WTC11 (cell line): Measurements from ENCODE around the gene ZNF285.
"Not testable (repeated sequence)": the region's sequence is repeated elsewhere in the genome, so short reads cannot be mapped to it uniquely, and the experiment has no call there.

Experiments
- CTCF ChIP-seq: fragments of 200-600 bp; IDR thresholded peaks from 2 replicates; pipeline ENCODE4 v1.8.0; 2022; ENCODE audit warnings: antibody characterized with exemption
- FOXK1 ChIP-seq: sonication (generic); formaldehyde crosslinking; IDR thresholded peaks from 2 replicates; pipeline ENCODE4 v1.8.0; 2022; ENCODE audit warnings: mild to moderate bottlenecking, moderate library complexity, missing genetic modification reagents
- SP1 ChIP-seq: sonication (generic); formaldehyde crosslinking; conservative IDR thresholded peaks from 2 replicates; pipeline ENCODE4 v1.8.1; 2022; ENCODE audit warnings: missing genetic modification reagents
- TCF7 ChIP-seq: sonication (generic); formaldehyde crosslinking; IDR thresholded peaks from 2 replicates; pipeline ENCODE4 v1.8.0; 2022; ENCODE audit warnings: mild to moderate bottlenecking, low read depth, missing genetic modification reagents, moderate library complexity
- TEAD4 ChIP-seq: sonication (generic); formaldehyde crosslinking; IDR thresholded peaks from 2 replicates; pipeline ENCODE4 v1.8.0; 2022; ENCODE audit warnings: mild to moderate bottlenecking, missing genetic modification reagents
- TP53 ChIP-seq: sonication (generic); formaldehyde crosslinking; IDR thresholded peaks from 2 replicates; pipeline ENCODE4 v1.8.1; 2023; ENCODE audit warnings: mild to moderate bottlenecking, missing genetic modification reagents
- ZNF138 ChIP-seq: sonication (generic); formaldehyde crosslinking; conservative IDR thresholded peaks from 2 replicates; pipeline ENCODE4 v1.8.1; 2022; ENCODE audit warnings: mild to moderate bottlenecking, moderate library complexity, missing genetic modification reagents
- ZNF232 ChIP-seq: sonication (generic); formaldehyde crosslinking; IDR thresholded peaks from 2 replicates; pipeline ENCODE4 v1.8.0; 2022; ENCODE audit warnings: mild to moderate bottlenecking, missing genetic modification reagents
- ZNF532 ChIP-seq: fragments of 250-450 bp; sonication (Bioruptor Pico); IDR thresholded peaks from 2 replicates; pipeline ENCODE4 v1.9.0; 2021; ENCODE audit warnings: mild to moderate bottlenecking, borderline replicate concordance
- TF ChIP-seq, protein P1 (sequence below): sonication (generic); formaldehyde crosslinking; IDR thresholded peaks from 2 replicates; pipeline ENCODE4 v1.8.0; 2022; ENCODE audit warnings: mild to moderate bottlenecking, missing genetic modification reagents
- TF ChIP-seq, protein P2 (sequence below): sonication (generic); formaldehyde crosslinking; conservative IDR thresholded peaks from 2 replicates; pipeline ENCODE4 v1.8.1; 2022; ENCODE audit warnings: mild to moderate bottlenecking, missing genetic modification reagents
- TF ChIP-seq, protein P3 (sequence below): sonication (generic); formaldehyde crosslinking; IDR thresholded peaks from 2 replicates; pipeline ENCODE4 v1.8.1; 2023; ENCODE audit warnings: mild to moderate bottlenecking, missing genetic modification reagents, moderate library complexity

DNA sequence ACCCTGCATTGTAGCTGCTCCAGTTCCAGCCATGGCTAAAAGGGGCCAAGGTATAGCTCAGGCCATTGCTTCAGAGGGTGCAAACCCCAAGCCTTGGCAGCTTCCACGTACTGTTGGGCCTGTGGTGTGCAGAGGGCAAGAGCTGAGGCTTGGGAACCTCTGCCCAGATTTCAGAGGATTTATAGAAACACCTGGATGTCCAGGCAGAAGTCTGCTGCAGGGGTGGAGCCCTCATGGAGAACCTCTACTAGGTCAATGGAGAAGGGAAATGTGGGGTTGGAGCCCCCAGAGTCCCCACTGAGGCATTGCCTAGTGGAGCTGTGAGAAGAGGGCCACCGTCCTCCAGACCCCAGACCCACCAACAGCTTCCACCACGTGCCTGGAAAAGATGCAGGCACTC lies 66.8 kb downstream of the ZNF285 start:
- not testable (repeated sequence) for TF ChIP-seq CTCF; FOXK1; SP1 (CRISPR knock-in tag); TP53 (CRISPR knock-in tag); TCF7 (CRISPR knock-in tag); ZNF532; TEAD4 (CRISPR knock-in tag); ZNF138; ZNF232
- TF ChIP-seq, protein P1, sequence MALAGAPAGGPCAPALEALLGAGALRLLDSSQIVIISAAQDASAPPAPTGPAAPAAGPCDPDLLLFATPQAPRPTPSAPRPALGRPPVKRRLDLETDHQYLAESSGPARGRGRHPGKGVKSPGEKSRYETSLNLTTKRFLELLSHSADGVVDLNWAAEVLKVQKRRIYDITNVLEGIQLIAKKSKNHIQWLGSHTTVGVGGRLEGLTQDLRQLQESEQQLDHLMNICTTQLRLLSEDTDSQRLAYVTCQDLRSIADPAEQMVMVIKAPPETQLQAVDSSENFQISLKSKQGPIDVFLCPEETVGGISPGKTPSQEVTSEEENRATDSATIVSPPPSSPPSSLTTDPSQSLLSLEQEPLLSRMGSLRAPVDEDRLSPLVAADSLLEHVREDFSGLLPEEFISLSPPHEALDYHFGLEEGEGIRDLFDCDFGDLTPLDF (CRISPR knock-in tag), result not testable (repeated sequence)
- TF ChIP-seq, protein P2, sequence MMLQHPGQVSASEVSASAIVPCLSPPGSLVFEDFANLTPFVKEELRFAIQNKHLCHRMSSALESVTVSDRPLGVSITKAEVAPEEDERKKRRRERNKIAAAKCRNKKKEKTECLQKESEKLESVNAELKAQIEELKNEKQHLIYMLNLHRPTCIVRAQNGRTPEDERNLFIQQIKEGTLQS (CRISPR knock-in tag), result not testable (repeated sequence)
- TF ChIP-seq, protein P3, sequence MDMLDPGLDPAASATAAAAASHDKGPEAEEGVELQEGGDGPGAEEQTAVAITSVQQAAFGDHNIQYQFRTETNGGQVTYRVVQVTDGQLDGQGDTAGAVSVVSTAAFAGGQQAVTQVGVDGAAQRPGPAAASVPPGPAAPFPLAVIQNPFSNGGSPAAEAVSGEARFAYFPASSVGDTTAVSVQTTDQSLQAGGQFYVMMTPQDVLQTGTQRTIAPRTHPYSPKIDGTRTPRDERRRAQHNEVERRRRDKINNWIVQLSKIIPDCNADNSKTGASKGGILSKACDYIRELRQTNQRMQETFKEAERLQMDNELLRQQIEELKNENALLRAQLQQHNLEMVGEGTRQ (CRISPR knock-in tag), result not testable (repeated sequence)
